ENCODE data around the gene WDR93.

The WDR93 gene

GRCh38 chr15:89648106-89649012 is 42.3 kb upstream of the WDR93 start:
- ATAC-seq = no peak
- no peak for TF ChIP-seq TOX (CRISPR knock-in tag; IDR thresholded peaks at IDR 0.05; ENCODE audit: borderline replicate concordance)
- TF ChIP-seq CREB5 (CRISPR knock-in tag; IDR thresholded peaks at IDR 0.05; ENCODE audit: low read depth) = no peak
- no peak for TF ChIP-seq TSHZ2 (CRISPR knock-in tag; IDR thresholded peaks at IDR 0.05)
- no peak for TF ChIP-seq RARB (CRISPR knock-in tag; IDR thresholded peaks at IDR 0.05)
- no peak for TF ChIP-seq CSDC2 (CRISPR knock-in tag; IDR thresholded peaks at IDR 0.05)
- no peak for TF ChIP-seq TCF4 (CRISPR knock-in tag; IDR thresholded peaks at IDR 0.05; ENCODE audit: borderline replicate concordance)
- no peak for TF ChIP-seq ZFP30 (CRISPR knock-in tag; IDR thresholded peaks at IDR 0.05)
- no peak for TF ChIP-seq ZNF565 (CRISPR knock-in tag; conservative IDR thresholded peaks at IDR 0.05; ENCODE audit: low read depth)
- TF ChIP-seq POU6F1 (CRISPR knock-in tag; IDR thresholded peaks at IDR 0.05; ENCODE audit: borderline replicate concordance, low read depth) = no peak
- TF ChIP-seq BACH2 (CRISPR knock-in tag; IDR thresholded peaks at IDR 0.05; ENCODE audit: borderline replicate concordance) = no peak
- no peak for TF ChIP-seq ZFP3 (CRISPR knock-in tag; IDR thresholded peaks at IDR 0.05)
- TF ChIP-seq CSRNP3 (CRISPR knock-in tag; IDR thresholded peaks at IDR 0.05) = no peak
- no peak for TF ChIP-seq ISL1 (CRISPR knock-in tag; IDR thresholded peaks at IDR 0.05)
- TF ChIP-seq ZC3H10 (CRISPR knock-in tag; IDR thresholded peaks at IDR 0.05) = no peak
- TF ChIP-seq ESRRG (CRISPR knock-in tag; IDR thresholded peaks at IDR 0.05) = no peak
- no peak for TF ChIP-seq PPARA (CRISPR knock-in tag; IDR thresholded peaks at IDR 0.05; ENCODE audit: borderline replicate concordance)
- no peak for TF ChIP-seq ARNTL (CRISPR knock-in tag; IDR thresholded peaks at IDR 0.05; ENCODE audit: borderline replicate concordance, low read depth)

GRCh38 chr15:89649013-89649625 is 41.5 kb upstream of the WDR93 start:
- TF ChIP-seq PPARA (CRISPR knock-in tag; IDR thresholded peaks at IDR 0.05; ENCODE audit: borderline replicate concordance) (no peak), ZNF565 (CRISPR knock-in tag; conservative IDR thresholded peaks at IDR 0.05; ENCODE audit: low read depth) (no peak), CSRNP3 (CRISPR knock-in tag; IDR thresholded peaks at IDR 0.05) (no peak), ESRRG (CRISPR knock-in tag; IDR thresholded peaks at IDR 0.05) (no peak), TOX (CRISPR knock-in tag; IDR thresholded peaks at IDR 0.05; ENCODE audit: borderline replicate concordance) (no peak), BACH2 (CRISPR knock-in tag; IDR thresholded peaks at IDR 0.05; ENCODE audit: borderline replicate concordance) (no peak), ZFP30 (CRISPR knock-in tag; IDR thresholded peaks at IDR 0.05) (no peak), RARB (CRISPR knock-in tag; IDR thresholded peaks at IDR 0.05) (no peak), ZNF8 (CRISPR knock-in tag; IDR thresholded peaks at IDR 0.05) (no peak), TSHZ2 (CRISPR knock-in tag; IDR thresholded peaks at IDR 0.05) (no peak), ZC3H10 (CRISPR knock-in tag; IDR thresholded peaks at IDR 0.05) (no peak), TCF4 (CRISPR knock-in tag; IDR thresholded peaks at IDR 0.05; ENCODE audit: borderline replicate concordance) (no peak), PATZ1 (CRISPR knock-in tag; IDR thresholded peaks at IDR 0.05; ENCODE audit: borderline replicate concordance) (no peak), ISL1 (CRISPR knock-in tag; IDR thresholded peaks at IDR 0.05) (no peak)
- no peak for ATAC-seq

Data from SK-N-SH treated with all-trans-retinoic acid at 6 μM for 48 hours (cell line).